ENCODE results near the gene SORCS3. TPM values are rescaled to one million over a fixed set of nuclear protein-coding genes. Genes with fewer than 3 reads are reported as not detected.

SORCS3 gene
- not detected in 2 replicates for total RNA-seq

GRCh38 chr10:104641187-104641936, at the start of gene SORCS3:
Gene SORCS3 (plus strand): TSS chr10:104641290.

Data from aortic smooth muscle cell (primary cell).